ENCODE data around the gene PTPRT. TPM values are rescaled to one million over a fixed set of nuclear protein-coding genes. Genes with fewer than 3 reads are reported as not detected.

Gene PTPRT
- polyA plus RNA-seq, 1 of the 3 experiments (the other 2 are of a cell fraction), result not detected

- Histone ChIP-seq H4K20me1 (ENCODE audit: insufficient read depth) (no peaks in the 10 kb centered on the region), H3K79me2 (ENCODE audit: insufficient read depth) (no peaks in the 10 kb centered on the region), H3K36me3 (replicated peaks in 1 of 2; ENCODE audit: control insufficient read depth in 1 of 2, insufficient read depth in 2 of 2, low read length in 1 of 2) (no peaks in the 10 kb centered on the region), H2AFZ (ENCODE audit: low read depth) (no peak overlapping the region), H3K9me2 (no peaks in the 10 kb centered on the region), H3K9me3 (no peaks in the 10 kb centered on the region), H3K27ac (ENCODE audit: low read depth in 2 of 2, low read length in 1 of 2) (no peak overlapping the region; a peak in 1 of 4 replicates), H3K9ac (no peak overlapping the region), H3K4me1 (ENCODE audit: control insufficient read depth in 1 of 2, insufficient read depth in 2 of 2, low read depth in 1 of 2, low read length in 1 of 2) (no peaks in the 10 kb centered on the region), H3K4me2 (no peak overlapping the region), H3K4me3 (ENCODE audit: low read depth in 2 of 2, low read length in 1 of 2) (no peak overlapping the region), H3F3A (replicated peaks; ENCODE audit: insufficient read depth) (no peaks in the 10 kb centered on the region), H3K27me3 (ENCODE audit: insufficient read depth) (no peaks in the 10 kb centered on the region)
- TF ChIP-seq NFIC (IDR thresholded peaks at IDR 0.05; ENCODE audit: borderline replicate concordance), result no peak
- TF ChIP-seq USF2 (IDR thresholded peaks at IDR 0.05; ENCODE audit: borderline replicate concordance, low read depth, low read length), result no peak
- TF ChIP-seq EZH2phosphoT487 (IDR thresholded peaks at IDR 0.05; ENCODE audit: borderline replicate concordance, low read depth), result no peak
- TF ChIP-seq SMC3 (IDR thresholded peaks at IDR 0.05; ENCODE audit: low read depth, low read length), result no peak
- no peak for DNase-seq
- ChIA-PET POLR2A (no interaction called here), CTCF (interaction anchor here (0.9 to 1.4 kb wide), 2 partner anchors 59 to 103 kb away, joined by 3 to 4 read pairs; no protein-coding TSS in a partner anchor)
- 50% methylated on average over 5 of the region's 5 CpGs for WGBS (ENCODE audit: low lambda C conversion rate)
Observed at GRCh38 chr20:42130810-42131596, 1058.7 kb downstream of the PTPRT start.

GRCh38 chr20:42125426-42125825 lies 1064.3 kb downstream of the PTPRT start:
- Histone ChIP-seq H4K20me1 (ENCODE audit: insufficient read depth) (no peaks in the 10 kb centered on the region), H3K4me3 (ENCODE audit: low read depth in 2 of 2, low read length in 1 of 2) (no peak overlapping the region), H3K9me3 (no peaks in the 10 kb centered on the region), H3K9ac (no peak overlapping the region), H3K27me3 (ENCODE audit: insufficient read depth) (no peaks in the 10 kb centered on the region), H3K9me2 (no peaks in the 10 kb centered on the region), H3F3A (replicated peaks; ENCODE audit: insufficient read depth) (no peaks in the 10 kb centered on the region), H3K79me2 (ENCODE audit: insufficient read depth) (no peaks in the 10 kb centered on the region), H3K4me2 (no peak overlapping the region), H3K27ac (ENCODE audit: low read depth in 2 of 2, low read length in 1 of 2) (peak overlapping the region in 1 of 2 experiments; percentile 87; a peak in 1 of 4 replicates), H3K36me3 (replicated peaks in 1 of 2; ENCODE audit: control insufficient read depth in 1 of 2, insufficient read depth in 2 of 2, low read length in 1 of 2) (no peaks in the 10 kb centered on the region), H2AFZ (ENCODE audit: low read depth) (no peak overlapping the region), H3K4me1 (ENCODE audit: control insufficient read depth in 1 of 2, insufficient read depth in 2 of 2, low read depth in 1 of 2, low read length in 1 of 2) (peaks cover 0 to 21% of the 10 kb centered on the region in 2 experiments; a peak in 1 of 4 replicates)
- no peak for DNase-seq
- ChIA-PET CTCF (interaction anchor here (0.5 to 1.0 kb wide), 2 partner anchors 9 to 192 kb away, joined by 3 read pairs; no protein-coding TSS in a partner anchor), POLR2A (no interaction called here)
- 3% methylated on average over 2 of the region's 2 CpGs for WGBS (ENCODE audit: low lambda C conversion rate)
- TF ChIP-seq REST (IDR thresholded peaks at IDR 0.05; ENCODE audit: low read depth, low read length), result no peak
- TF ChIP-seq FOSL2 (IDR thresholded peaks at IDR 0.05; ENCODE audit: borderline replicate concordance, low read depth), result no peak

All from SK-N-SH (cell line).